ENCODE measurements around the gene RAB4B.
A peak's percentile ranks its signal among the peaks of the same experiment; 100 is the strongest.
"Not testable (repeated sequence)": the region's sequence is repeated elsewhere in the genome, so short reads cannot be mapped to it uniquely, and the experiment has no call there.

RAB4B gene

DNA sequence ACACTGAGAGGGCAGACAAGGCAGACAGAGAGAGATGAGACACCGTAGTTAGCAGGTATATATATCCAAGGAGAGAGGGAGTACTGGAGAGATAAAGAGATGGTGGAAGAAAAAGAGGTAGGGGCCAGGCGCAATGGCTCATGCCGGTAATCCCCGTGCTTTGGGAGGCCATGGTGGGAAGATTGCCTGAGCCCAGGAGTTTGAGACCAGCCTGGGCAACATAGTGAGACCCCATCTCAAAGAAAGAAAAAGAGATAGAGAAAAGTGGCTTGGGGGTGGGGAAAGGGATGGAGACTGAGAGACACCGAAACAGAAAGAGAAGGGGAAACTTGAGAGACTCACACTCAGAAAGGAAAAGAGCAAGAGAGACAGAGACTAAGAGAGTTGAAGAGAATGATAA is 2.5 kb downstream of the RAB4B start:
- no peak for DNase-seq (ENCODE audit: low read depth)

DNA sequence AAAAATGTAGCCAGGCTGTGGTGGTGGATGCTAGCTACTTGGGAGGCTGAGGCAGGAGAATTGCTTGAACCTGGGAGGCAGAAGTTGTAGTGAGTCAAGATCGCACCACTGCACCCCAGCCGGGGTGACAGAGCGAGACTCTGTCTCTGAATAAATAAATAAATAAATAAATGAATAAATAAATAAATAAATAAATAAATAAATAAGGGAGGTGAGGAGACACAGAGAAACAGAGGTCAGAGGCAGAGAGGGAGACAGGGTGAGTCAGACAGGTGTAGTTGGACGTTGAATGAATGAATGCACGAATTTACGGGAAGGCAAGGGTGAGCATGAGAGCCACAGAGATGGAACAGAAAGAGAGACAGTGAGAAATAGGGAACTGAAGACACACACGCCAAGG is 3.1 kb downstream of the RAB4B start:
- no peak for DNase-seq (ENCODE audit: low read depth)

DNA sequence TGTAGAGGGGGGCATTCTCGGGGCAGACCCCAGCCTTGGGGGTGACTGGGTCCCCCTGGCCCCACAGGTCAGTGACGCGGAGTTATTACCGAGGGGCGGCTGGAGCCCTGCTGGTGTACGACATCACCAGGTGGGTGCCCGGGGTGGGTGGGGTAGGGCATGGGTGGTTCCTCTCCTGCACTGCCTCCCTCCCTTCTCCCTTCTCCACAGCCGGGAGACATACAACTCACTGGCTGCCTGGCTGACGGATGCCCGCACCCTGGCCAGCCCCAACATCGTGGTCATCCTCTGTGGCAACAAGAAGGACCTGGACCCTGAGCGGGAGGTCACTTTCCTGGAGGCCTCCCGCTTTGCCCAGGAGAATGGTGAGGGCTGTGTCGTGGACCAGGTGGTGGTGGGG is 5.7 kb downstream of the RAB4B start:
- DNase-seq (ENCODE audit: low read depth): no peak

DNA sequence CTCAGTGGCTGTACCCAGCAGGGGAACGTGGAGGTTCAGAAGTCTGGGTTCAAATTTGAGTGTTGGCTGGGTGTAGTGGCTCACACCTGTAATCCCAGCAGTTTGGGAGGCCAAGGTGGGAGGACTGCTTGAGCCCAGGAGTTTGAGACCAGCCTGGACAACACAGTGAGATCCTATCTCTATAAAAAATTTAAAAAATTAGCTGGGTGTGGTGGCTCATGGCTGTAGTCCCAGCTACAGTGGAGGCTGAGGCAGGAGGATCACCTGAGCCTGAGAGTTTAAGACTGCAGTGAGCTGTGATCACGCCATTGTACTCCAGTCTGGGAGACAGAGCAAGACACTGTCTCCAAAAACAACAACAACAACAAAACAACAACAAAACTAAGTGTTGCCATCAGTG is 6.1 kb downstream of the RAB4B start:
- DNase-seq (ENCODE audit: low read depth): not testable (repeated sequence)

DNA sequence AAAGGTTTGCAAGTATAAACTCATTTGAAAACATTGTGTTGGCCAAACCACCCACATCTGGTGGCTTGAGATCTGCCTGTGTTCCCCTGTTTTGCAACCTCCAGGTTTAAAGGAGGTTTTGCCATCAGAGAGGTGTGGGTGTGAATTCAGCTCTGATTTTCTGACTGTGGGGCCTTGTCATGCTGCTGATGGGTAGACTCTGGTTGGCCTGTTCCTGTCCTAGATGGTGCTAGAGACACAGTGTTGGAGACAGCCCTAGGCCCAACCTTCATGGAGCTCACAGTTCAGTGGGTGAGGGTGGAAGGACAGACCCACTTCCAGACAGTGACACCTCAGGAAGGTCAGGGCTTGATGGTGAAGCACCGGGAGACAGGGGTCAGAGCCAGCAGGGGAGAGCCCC is 7.5 kb downstream of the RAB4B start:
- DNase-seq (ENCODE audit: low read depth): no peak

DNA sequence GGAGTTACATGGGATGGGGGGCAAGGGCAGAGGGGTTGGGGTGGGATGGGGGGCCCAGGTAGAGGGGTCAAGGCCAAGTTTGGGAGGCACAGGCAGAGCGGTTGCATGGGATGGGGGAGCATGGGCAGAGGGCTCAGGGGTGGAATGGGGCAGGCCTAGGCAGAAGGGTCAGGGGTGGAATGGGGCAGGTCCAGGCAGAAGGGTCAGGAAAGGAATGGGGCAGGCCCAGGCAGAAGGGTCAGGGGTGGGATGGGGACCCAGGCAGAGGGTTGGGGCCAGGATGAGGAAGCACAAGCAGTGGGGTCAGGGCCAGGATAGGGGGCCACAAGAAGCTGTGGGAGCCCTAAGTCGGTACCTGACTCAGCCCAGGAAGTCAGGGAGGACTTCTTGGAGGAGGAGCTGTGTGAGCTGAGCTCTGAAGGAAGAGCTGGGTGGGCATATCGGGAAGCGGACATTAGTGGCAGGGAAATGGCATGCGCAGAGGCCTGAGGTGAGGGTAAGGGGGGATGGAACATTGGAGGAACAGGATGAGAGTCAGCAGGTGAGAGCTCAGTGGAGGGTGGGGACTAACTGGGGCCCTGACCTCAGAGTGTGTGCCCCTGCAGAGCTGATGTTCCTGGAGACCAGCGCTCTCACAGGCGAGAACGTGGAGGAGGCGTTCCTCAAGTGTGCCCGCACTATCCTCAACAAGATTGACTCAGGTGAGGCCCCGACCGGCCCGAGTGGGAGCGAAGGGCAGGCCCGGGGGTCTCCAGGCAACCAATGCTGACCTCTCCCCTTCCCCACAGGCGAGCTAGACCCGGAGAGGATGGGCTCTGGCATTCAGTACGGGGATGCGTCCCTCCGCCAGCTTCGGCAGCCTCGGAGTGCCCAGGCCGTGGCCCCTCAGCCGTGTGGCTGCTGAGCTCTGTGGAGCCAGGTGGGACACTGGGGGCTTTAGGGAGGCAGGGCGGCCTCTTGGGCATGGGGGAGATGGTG is 8.3 kb downstream of the RAB4B start:
- DNase-seq (ENCODE audit: low read depth): no peak

DNA sequence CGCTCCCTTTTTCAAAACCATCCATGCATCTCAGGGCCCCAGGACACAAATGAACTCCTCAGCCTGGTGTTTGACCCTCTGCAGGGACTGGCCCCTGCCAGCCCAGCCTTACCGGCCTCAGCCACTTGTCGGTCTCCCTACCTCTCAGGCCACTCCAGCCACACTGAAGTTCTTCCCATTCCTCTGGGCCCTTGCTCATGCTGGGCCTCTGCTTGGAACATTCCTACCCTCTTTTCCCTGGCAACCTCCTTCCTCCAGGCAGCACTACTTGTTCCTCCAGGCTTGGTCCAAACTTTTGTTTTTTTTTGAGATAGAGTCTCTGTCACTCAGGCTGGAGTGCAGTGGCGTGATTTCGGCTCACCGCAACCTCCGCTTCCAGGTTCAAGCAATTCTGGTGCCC is 13.3 kb downstream of the RAB4B start:
- DNase-seq (ENCODE audit: low read depth): no peak

DNA sequence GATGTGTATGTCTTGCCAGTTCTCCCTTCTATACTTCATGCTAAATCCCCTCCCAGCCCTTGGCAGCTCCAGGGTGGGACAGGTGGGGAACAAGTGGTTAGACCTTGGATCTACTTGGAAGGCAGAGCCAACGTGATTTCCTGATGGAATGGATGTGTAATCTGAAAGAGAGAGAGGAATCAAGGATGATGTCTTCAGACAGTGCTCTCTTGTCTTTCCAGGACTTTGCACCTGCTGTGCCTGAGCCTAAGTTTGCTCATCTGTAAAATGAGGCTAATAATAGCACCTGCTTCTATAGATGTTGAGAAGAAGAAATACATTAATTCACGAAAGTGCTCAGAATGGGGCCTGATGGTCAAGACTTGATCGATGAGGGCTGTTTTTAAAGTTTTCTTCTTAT is 13.9 kb downstream of the RAB4B start:
- DNase-seq (ENCODE audit: low read depth): no peak

DNA sequence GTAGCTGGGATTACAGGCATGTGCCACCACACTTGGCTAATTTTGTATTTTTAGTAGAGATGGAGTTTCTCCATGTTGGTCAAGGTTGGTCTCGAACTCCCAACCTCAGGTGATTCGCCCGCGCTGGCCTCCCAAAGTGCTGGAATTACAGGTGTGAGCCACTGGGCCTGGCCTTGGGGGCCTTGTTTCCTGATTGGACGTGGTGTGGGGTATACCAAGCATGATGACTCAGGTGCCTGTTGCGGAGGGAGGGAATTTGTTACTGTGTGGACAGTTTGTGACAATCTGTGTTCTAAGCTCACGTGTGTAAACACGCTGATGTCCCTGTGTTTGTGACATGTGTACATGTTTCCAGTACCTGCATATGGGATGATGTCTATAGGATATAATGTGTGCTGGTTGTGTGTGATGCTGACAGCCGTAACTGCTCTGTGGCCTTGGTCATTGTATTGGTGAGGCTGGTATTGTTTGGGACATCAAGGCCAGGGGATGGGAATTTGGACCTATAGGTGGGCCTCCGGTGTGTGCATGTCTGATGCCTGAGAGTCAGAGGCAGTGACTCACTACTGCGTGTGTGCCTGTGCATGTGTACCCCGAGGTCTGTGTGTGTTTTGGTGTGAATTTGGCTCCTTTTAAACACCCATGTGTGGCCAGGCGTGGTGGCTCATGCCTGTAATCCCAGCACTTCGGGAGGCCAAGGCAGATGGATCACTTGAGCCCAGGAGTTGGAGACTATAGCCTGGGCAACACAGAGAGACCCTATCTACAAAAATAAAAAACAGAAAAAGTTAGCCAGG is 19.3 kb downstream of the RAB4B start:
- DNase-seq (ENCODE audit: low read depth): no peak

DNA sequence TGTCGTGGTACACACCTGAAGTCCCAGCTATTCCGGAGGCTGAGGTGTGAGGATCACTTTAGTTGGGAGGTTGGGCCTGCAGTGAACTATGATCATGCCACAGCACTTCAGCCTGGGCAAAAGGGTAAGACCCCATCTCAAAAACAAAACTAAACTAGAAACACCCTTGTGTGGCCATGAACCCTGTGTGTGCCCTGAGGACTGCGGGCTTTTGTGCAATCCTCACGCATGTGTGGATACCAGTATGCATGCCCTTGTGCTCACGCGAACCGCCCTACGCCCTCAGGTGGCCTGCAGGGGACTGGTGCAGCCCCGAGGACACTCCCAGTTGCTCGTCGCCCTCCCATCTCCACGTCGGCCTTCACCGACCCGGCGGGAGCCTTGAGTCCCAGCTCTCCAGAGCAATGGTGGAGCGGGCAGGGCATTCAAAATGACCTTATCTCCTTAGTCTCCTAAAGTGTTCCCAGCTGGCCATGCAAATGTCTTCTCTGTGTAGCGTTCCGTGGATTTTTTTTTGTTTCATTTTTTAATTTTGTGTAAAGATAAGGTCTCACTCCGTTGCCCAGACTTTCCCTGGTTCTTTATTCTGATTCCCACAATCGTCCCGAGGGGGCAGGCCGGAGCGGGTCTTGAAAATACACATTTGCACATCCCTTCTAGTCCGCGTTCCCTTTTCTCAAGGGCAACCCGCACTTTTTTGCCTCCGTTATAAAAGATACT is 20.1 kb downstream of the RAB4B start:
- peak; percentile 59 for DNase-seq (ENCODE audit: low read depth)

DNA sequence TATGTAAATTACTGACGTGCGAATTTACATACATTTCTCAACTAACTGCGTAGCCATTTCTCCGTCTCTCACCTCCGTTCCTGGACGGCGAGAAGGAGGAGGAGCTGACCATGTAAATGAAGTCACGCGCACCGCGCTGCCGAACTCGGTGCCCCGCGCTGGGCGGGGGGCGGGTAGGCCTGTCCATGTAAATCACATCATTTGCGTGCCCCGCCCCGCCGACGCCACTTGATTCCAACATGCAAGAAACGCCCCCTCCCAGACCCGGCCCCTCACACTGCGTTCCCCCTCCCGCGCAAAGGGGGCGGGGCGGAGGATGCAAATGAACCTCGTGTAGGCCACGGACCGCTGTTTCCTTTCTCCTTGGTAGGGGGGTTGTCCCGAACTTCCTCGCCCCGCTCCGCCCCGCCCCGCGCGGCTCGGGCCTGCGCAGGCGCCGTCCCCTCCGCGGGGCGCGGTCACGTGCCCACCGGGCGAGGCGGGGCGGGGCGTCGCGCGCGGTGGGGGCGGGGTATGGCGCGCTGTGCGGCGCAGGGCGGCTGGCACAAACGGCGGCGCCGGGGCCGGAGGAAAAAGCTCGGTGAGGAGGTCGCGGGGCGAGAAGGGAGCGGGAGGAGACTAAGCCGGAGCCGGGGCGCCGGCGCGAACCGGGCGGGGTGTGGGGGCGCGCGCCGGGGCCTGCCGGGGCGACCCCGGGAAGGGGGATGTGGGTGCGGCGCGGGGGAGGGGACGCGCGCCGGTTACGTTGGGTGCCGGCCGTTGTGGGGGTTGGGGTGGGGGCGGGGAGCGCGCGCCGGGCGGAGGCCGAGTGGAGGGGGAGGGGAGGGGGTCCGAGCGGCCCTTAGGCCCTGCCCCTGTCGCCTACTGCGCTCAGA is 20.9 kb downstream of the RAB4B start, which contains the start of gene EGLN2:
Gene EGLN2 (plus strand): TSS at position 509 of the 875 bp plus-strand sequence. CDS start 1,382 bp downstream, outside the sequence.
- peak; percentile 100 for DNase-seq (ENCODE audit: low read depth)

DNA sequence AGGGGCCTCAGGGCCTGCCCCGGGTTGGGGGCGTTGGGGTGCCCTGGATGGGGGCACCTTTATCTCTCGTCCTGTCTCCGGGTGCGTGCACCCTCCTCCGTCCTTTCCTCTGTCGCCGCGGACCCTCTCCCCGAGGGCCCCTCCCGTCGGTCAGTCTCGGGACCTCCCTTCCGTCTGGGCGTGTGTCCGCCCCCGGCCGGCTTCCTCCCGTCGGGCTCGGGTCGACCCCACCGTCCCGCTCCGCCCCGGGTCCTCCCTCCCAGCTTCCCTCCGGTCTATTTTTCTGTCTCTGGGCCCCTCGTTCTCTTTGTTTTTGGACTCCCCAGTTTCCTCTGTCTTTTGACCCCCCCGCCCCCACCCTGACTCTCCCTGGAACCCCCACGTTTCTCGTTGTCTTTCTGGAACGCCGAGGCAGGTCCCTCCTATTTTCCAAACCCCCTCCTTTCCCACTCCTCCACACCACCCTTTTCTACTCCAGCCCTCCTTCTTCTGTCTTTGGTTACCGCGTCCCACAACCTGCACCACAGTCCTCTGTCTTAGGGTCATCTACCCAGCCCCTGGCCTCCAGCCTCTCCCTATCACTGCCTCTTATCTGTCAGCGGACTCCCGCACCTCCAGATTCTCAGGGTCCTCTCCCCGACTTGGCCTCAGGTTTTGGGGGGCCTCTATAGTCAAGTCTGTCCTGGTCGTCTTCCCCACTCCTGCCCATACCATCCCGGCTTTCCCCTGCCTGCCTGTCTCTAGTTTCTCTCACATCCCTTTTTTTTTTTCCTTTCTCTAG is 21.7 kb downstream of the RAB4B start:
- DNase-seq (ENCODE audit: low read depth): no peak

DNA sequence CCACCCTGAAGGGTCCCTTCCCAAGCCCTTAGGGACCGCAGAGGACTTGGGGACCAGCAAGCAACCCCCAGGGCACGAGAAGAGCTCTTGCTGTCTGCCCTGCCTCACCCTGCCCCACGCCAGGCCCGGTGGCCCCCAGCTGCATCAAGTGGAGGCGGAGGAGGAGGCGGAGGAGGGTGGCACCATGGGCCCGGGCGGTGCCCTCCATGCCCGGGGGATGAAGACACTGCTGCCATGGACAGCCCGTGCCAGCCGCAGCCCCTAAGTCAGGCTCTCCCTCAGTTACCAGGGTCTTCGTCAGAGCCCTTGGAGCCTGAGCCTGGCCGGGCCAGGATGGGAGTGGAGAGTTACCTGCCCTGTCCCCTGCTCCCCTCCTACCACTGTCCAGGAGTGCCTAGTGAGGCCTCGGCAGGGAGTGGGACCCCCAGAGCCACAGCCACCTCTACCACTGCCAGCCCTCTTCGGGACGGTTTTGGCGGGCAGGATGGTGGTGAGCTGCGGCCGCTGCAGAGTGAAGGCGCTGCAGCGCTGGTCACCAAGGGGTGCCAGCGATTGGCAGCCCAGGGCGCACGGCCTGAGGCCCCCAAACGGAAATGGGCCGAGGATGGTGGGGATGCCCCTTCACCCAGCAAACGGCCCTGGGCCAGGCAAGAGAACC is 22.4 kb downstream of the RAB4B start:
- no peak for DNase-seq (ENCODE audit: low read depth)

DNA sequence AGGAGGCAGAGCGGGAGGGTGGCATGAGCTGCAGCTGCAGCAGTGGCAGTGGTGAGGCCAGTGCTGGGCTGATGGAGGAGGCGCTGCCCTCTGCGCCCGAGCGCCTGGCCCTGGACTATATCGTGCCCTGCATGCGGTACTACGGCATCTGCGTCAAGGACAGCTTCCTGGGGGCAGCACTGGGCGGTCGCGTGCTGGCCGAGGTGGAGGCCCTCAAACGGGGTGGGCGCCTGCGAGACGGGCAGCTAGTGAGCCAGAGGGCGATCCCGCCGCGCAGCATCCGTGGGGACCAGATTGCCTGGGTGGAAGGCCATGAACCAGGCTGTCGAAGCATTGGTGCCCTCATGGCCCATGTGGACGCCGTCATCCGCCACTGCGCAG is 22.9 kb downstream of the RAB4B start:
- DNase-seq (ENCODE audit: low read depth): no peak

DNA sequence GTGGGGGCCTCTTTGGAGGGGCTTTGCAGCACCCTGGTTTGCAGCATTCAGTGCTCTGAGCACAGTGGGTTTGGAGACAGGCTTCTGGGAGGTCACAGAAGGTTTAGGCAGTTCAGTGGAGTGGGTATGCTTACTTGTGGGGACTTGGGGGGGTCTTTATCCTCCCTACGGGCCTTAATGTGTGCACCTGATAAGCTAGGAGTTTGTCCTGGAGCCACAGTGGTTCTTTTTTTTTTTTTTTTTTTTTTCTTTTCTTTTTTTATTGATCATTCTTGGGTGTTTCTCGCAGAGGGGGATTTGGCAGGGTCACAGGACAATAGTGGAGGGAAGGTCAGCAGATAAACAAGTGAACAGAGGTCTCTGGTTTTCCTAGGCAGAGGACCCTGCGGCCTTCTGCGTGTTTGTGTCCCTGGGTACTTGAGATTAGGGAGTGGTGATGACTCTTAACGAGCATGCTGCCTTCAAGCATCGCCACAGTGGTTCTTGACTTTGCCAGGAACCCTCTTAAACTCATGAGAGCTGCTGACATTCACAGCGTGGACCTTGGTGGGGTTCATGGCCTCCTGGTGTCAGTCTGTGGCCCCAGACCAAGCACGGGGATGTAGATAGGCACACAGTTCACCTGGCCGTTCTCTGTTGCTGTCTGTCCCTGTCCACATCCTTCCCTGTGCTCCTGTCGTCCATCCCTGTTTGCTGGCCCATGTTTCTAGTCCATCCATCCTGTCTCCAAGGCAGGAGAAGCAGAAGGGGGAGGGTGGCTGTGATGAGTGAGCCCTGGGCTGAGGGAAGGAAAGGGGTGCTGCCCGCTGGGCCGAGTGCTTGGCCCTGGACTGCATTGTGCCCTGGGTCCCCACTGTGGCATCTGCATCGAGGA is 23.6 kb downstream of the RAB4B start:
- DNase-seq (ENCODE audit: low read depth): no peak

DNA sequence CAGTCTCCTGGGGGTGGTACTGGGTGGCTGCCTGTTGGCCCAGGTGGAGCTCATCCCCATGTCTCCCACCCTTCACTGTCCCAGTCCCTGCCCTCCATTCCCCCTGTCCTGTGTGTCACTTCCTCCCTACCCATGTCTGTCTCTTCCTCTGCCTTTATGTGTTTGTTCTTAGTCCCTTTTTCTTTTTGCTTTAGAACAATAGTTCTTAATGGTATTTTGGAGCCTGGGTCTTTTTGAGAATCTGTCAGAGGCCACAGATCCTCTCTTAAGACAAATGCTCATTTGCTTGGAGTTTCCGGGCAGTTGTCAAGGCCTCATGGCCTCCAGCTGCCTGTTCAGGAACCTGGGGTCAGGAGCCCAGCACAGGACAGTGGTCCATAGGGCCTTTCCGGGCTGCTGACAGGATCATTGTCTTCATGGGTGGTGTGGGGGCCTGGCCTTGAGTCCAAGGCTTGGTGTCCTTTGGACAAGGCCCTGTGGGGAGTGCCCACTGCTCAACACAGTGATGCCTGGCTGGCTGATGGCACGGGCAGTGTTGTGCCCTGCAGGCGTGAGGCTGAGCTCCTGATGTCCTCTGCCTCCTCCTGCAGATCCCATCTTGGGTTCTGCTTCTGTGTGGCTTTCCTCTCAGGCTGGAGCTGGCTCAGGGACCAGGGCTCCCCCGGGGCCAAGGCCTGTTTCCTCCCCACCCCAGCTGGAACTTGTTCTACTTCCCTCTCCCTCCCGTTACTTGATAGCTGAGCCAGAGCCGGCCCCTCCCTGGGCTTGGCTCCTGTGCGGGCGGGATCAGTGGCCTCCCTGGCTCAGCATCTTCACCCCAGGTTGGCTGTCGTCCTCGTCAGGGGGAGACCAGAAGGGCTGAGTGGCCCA is 24.5 kb downstream of the RAB4B start:
- DNase-seq (ENCODE audit: low read depth): no peak

DNA sequence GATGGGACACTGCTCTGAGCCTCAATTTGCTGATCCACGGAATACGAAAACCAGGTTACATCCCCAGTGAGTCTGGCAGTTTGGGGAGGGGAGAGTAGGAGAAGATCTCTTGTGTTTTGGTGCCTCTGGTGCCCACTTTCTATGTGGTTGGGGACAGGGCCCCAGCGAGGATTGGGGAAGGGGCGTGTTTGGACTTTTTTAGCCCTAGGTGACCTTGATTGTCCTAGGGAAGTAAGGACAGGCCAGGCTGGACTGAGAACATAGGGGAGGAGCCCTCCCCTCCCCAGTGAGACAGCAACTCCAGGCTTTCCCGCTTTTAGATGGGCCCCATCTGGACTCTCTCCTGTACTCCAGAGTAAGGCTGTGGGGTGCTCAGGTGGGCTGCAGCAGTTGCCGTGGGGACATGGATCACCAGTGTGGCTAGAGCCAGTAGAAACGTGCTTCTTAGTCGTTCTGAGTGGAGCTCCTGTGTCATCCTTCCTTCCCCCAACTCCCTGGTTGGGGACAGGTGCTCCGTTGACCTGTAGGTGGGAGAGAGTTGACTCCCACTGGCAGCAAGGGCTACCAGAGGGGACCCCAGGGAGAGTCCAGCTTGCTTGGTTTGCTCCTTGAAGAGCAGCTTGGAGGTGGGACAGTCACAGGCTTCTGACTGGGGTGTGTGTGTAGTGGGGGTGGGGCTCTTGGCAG is 25.3 kb downstream of the RAB4B start:
- no peak for DNase-seq (ENCODE audit: low read depth)

Measured in T-helper 22 cell (primary cell).